ENCODE measurements around the gene PET117.

DNA sequence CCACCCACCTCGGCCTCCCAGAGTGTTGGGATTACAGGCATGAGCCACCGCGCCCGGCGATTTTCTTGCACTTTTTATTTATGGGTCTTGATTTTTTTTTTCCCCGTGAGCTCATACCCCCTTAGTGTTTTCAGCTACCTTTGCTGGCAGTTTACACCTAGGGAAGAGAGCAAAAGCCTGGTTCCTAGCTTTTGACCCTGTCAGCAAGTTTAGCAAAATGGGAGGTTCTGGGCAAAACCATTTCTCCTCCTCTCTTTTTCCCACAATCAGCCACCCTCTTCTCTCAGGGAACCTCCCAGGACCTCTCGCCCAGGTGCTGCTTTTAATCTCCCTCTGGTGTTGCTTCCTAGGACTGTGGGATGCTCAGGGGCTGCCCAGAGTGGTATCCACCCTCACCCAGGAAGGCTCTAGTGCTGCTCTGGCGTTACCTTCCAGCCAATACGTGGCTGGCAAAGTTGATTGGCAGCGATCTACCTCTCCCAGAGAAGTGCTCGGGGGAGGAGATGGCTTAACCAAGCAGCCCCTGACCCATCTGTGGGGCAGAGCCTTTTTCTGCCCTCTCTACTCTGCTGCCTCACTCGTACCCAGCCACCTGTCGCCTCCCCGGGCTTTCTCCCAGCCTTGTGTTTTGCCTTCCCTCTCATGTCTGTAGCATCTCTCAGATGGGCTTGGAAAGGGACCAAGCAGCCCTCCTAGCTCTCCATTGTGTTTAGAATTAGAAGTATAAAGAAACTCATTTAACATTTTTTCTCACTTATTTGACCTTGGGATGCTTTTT, 37.4 kb downstream of the PET117 start:
- TF ChIP-seq, protein P1, sequence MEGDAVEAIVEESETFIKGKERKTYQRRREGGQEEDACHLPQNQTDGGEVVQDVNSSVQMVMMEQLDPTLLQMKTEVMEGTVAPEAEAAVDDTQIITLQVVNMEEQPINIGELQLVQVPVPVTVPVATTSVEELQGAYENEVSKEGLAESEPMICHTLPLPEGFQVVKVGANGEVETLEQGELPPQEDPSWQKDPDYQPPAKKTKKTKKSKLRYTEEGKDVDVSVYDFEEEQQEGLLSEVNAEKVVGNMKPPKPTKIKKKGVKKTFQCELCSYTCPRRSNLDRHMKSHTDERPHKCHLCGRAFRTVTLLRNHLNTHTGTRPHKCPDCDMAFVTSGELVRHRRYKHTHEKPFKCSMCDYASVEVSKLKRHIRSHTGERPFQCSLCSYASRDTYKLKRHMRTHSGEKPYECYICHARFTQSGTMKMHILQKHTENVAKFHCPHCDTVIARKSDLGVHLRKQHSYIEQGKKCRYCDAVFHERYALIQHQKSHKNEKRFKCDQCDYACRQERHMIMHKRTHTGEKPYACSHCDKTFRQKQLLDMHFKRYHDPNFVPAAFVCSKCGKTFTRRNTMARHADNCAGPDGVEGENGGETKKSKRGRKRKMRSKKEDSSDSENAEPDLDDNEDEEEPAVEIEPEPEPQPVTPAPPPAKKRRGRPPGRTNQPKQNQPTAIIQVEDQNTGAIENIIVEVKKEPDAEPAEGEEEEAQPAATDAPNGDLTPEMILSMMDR (IDR thresholded peaks at IDR 0.05; ENCODE audit: borderline replicate concordance, extremely low read depth, low read length, poor library complexity, severe bottlenecking) = no peak
- TF ChIP-seq EZH2 (IDR thresholded peaks at IDR 0.05; ENCODE audit: borderline replicate concordance, low read depth, low read length, severe bottlenecking) = no peak
